Stimulated activated CD8-positive, alpha-beta memory T cell treated with anti-CD3 and anti-CD28 coated beads, Interleukin-4, amount 100 ng/mL, for 1 hour (primary cell): ENCODE measurements around the gene ZNF491.
"Not testable (repeated sequence)": the region's sequence is repeated elsewhere in the genome, so short reads cannot be mapped to it uniquely, and the experiment has no call there.

Experiments
- DNase-seq, 2 donors: peaks; one replicate each; pipeline ENCODE4 v3.0.0-alpha.2; 2020; ENCODE audit warnings: low read depth in 2 of 2, low spot score in 1 of 2

ZNF491 gene

DNA sequence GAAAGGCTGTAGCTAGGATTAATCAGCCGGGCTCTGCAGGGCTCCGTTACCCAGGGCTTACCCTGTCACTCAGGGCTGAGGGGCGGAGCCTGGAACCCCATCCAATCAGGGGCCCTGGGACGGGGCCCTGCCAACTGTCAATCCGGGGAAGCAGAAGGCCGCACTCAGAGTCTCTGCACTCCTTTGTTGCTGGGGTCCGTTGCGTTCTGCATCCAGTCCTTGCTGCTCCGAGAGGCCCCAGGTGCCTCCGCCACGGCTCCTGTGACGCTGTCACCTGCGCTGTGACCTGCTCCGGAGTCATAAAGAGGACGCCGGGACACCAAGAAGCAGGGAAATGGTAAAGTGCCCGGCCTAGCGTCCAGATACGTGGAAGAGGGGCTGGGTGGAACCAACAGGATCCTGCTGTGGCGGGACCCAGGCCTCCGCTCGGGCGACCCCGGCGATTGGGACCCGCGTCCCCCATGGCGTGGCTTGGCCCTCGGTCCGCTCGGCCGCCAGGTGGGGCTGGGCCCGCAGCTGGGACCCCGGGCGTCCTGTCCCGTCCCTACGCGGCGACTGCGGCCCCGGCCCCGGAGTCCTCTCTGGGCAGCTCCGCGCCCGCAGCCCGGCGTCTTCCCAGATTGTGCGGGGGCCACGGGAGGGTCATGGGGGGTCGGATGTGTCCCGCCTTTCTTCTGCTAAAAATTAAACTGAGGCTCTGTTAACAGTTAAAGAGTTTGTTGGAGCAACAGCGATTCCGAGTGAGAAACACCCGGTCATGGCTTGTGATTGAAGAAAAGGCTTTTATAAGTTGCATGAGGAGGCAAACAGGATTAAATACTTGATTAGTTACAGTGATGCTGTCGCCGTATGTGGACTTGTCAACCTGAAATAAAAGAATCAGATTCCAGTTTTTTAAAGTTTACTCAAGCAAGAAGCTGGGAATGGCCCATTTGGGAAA lies at the start of gene ZNF491:
Gene ZNF491, plus strand, starts transcription at position 133 of the 940 bp plus-strand sequence. CDS start 7,431 bp downstream, outside the sequence.
- DNase-seq, result peak; percentile 57 to 74

DNA sequence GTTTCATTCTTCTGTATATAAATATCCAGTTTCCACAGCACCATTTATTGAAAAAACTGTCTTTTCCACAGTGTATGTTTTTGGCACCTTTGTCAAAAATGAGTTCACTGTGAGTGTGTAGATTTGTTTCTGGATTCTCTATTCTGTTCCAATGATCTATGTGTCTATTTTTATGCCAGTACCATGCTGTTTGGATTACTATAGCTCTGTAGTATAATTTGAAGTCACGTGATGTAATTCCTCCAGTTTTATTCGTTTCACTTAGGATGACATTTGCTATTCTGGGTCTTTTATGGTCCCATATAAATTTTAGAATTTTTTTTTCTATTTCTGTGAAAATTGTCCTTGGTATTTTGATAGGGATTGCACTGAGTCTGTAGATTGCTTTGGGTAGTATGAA lies 48.6 kb upstream of the ZNF491 start:
- no peak for DNase-seq

DNA sequence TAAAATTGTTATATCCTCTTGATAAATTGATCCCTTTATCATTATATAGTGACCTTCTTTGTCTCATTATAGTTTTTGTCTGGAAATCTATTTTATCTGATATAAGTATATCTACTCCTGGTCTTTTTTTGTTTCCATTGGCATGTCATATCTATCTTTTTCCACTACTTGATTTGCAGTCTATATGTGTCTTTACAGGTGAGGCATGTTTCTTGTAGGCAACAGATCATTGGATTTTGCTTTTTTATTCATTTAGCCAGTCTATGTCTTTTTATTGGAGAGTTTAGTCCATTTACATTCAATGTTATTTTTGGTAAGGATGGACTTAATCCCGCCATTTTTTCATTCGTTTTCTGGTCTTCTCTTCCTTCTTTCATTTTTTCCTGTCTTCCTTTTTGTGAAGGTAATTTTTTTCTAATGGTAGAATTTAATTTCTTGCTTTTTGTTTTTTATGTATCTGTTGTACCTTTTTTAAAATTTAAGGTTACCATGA lies 46.0 kb upstream of the ZNF491 start:
- DNase-seq, result no peak

DNA sequence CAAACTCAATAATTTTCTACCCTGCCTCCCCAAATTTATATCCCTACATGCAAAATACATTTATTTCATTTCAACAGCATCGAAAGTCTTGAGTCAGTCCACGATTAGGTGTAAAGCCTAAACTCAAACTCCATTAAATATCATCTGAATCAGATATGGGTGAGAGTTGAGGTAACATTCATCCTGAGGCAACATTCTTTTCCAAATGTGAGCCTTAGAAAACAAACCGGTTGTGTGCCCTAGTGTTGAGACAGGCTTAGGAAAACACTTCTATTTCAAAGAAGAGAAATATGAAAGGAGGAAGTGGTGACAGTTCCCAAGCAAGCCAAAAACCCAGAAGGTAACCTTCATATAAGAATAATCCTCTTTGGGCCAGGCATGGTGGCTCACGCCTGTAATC lies 43.7 kb upstream of the ZNF491 start:
- DNase-seq, result no peak

DNA sequence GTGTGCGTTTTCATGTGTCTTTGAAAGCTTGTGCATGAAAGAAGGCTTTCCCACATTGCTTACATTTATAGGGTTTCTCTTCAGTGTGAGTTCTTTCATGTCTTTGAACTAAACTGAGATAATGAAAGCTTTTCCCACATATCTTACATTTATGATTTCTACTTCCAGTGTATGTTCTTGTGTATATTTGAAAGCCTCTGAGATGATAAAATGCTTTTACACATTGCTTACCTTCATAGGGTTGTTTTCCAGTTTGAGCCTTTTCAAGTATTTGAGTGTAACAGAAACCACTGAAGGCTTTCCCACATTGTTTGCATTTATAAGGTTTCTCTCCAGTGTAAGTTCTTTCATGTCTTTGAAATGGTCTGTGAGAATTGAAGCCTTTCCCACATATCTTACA lies 41.4 kb upstream of the ZNF491 start:
- DNase-seq, result no peak

DNA sequence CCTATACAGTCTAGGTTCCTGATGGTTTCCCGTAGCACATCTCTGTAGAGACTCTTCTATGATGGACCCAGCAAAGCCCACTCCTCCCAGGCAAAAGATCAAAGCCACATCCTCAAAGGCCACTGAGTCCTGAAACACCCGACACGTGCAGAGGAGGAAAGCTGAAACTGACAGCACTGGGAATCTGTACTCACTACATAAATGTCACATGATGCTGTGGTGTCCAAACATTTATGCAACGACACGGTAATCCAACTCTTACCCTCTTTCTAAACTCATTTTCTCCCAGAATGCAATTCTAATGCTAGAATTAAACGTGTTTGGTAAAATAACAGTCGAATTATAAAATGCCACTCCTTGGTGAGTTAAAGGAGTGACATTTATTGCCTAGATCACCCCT lies 38.5 kb upstream of the ZNF491 start:
- no peak for DNase-seq

DNA sequence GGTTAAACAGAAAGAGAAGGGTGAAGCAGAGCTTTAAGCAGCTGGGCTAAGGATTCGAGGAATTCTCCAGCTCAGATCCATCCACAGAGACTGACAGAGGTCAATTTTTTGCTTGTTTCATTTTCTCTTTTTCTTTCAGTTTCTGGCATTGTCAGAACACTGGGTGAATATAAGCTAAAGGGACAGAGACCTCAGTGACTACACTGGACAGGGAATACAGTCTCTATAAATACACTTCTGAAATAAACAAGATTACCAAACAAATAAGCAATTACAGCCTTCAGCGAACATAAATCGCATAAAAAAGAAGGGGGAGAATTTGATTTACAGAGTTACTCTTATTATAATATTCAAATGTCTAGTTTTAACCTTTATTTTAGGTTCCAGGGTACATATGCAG lies 35.2 kb upstream of the ZNF491 start:
- no peak for DNase-seq

DNA sequence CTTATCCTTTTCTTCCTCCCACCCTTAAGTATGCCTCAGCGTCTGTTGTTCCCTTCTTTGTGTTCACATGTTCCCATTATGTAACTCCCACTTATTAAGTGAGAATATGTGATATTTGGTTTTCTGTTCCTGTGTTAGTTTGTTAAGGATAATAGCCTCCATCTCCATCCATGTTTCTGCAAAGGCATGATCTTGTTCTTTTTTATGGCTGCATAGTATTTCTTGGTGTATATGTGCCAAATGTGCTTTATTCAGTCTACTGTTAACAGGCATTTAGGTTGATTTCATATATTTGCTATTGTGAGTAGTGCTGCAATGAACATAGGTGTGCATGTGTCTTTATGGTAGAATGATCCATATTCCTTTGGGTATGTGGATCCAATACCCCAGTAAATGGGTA lies 34.7 kb upstream of the ZNF491 start:
- no peak for DNase-seq

DNA sequence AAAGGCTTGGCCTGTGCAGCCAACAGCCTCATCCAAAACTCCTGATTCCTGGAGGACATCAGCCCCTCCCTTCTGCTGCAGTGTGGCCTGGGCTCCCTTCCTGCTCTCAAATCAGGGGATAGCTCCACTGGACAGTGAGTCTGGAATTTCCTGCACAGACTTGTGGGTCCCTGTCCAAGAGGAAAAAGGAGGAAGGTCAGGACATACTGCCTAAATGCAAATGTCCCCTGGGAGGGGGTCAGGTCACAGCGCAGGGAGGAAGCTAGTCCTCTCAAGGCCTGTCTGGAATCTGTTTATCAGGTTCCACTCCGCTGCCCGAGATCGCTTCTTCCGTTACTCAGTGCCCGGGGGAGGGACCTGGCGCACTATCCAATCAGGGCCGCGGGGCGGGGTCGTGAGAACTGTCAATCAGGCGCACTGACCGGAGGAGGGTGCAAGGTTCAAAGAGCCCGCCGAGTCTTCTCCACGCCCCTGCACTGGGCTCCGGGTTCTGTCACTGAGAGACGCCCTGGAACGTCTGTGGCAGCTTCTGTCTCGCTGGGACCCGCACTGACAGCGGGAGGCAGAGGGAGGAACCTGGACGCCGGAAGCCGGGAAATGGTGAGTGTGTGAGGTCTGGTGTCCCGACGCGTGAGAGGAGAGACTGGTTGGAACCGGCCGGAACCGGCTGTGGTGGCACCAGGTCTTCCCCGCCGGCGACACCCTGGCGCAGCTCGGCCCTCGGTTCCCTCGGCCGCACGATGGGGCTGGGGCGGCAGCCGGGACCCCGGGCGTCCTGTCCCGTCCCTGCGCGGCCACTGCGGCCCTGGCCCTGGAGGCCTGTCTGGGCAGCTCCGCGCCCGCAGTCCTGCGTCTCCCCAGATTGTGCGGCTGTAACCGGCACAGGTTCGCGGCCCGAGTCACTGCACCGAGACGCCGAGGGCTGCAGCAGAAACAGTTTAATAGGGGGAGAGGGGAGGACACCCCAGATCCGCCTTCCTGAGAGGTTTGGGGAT lies 31.4 kb upstream of the ZNF491 start, which contains the start of gene ZNF441:
Gene ZNF441, plus strand, starts transcription at position 404 of the 995 bp plus-strand sequence. Its CDS starts 194 bp downstream, at position 598.
- peak; percentile 86 to 87 for DNase-seq

DNA sequence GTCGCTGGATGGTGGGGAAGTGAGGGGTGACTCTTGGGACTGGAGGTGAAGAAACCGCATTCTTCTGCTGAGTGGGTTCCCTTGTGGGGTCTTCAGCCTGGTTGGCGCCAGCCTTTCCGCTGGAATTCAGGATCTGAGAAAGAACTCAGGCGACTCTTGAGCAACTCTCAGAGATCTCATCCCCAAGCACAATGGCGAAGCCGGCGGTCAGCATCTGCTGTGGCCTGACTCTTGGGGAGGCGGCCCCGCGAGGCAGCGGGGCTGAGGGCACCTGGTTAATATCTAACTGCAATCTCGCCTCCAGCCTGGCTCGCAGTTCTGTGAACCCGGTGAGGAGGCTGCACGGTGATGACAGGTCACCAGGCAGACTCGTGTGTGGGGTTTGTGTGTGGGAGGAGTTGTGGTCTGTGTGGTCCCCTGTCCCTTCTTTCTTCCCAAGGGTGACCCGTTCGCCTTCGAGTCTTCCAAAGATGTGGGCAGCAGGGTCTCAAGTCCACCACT lies 30.6 kb upstream of the ZNF491 start:
- DNase-seq, result peak in 1 of 2 donors; percentile 1

DNA sequence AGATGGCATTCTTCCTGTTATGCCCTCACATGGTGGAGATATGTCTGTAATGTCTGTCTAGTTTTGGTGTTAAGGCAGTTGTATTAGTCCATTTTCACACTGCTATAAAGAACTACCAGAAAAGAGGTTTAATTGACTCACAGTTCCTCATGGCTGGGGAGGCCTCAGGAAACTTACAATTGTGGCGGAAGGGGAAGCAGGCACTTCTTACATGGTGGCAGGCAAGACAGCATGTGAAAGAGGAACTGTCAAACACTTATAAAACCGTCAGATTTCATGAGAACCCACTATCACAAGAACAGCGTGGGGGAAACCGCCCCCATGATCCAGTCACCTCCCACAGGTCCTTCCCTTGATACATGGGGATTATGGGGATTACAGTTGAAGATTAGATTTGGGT lies 28.3 kb upstream of the ZNF491 start:
- DNase-seq, result no peak

DNA sequence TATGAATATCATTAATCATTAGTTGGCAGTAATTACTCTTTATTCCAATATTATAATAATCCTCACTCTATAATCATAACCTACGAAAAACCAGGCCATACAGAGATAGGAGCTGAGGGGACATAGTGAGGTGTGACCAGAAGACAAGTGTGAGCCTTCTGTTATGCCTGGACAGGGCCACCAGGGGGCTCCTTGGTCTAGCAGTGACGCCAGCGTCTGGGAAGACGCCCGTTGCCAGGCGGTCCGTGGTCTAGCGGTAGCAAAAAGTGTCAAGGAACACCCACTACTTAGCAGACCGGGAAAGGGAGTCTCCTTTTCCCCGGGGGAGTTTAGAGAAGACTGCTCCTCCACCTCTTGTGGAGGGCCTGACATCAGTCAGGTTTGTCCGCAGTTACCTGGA lies 26.8 kb upstream of the ZNF491 start:
- not testable (repeated sequence) for DNase-seq

DNA sequence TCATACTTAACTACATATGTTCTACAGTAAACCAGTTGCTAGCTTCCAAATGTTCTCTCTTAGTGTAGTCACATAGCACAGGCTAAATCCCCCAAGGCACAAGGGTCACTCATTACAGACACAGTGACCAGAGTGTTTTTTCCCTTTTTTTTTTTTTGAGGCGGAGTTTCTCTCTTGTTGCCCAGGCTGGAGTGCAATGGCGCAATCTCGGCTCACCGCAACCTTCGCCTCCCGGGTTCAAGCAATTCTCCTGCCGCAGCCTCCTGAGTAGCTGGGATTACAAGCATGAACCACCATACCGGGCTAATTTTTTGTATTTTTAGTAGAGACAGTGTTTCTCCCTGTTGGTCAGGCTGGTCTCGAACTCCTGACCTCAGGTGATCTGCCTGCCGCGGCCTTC lies 21.7 kb upstream of the ZNF491 start:
- DNase-seq, result not testable (repeated sequence)

DNA sequence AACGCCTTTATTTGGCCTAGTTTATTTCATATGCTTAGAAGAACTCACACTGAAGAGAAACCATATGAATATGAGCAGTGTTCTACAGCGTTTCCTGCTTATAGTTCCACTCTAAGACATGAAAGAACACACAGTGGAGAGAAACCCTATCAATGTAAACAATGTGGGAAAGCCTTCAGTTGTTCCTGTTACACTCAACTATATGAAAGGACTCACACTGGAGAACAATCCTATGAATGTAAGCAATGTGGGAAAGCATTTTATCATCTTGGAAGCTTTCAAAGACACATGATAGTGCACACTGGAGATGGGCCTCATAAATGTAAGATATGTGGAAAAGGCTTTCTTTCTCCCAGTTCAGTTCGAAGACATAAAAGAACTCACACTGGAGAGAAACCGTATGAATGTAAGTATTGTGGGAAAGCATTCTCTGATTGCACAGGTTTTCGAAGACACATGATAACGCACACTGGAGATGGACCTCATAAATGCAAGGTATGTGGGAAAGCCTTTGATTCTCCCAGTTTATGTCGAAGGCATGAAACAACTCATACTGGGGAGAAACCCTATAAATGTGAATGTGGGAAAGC lies 17.8 kb upstream of the ZNF491 start:
- DNase-seq, result no peak

DNA sequence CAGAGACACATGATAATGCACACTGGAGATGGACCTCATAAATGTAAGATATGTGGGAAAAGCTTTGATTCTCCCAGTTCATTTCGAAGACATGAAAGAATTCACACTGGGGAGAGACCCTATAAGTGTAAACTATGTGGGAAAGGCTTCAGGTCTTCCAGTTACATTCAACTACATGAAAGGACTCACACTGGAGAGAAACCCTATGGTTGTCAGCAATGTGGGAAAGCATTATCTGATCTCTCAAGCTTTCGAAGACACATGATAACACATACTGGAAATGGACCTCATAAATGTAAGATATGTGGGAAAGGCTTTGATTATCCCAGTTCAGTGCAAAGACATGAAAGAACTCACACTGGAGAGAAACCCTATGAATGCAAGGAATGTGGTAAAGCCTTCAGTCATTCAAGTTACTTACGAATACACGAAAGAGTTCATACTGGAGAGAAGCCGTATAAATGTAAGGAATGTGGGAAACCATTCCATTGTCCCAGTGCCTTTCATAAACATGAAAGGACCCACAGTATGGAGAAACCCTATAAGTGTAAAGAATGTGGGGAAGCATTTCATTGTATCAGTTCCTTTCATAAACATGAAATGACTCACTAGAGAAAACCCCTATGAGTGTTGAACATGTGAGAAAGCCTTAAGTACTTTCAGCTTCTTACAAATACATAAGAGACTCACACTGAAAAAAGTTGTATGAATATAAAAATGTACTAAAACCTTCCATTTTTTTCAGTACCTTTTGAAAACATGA lies 16.8 kb upstream of the ZNF491 start:
- no peak for DNase-seq

DNA sequence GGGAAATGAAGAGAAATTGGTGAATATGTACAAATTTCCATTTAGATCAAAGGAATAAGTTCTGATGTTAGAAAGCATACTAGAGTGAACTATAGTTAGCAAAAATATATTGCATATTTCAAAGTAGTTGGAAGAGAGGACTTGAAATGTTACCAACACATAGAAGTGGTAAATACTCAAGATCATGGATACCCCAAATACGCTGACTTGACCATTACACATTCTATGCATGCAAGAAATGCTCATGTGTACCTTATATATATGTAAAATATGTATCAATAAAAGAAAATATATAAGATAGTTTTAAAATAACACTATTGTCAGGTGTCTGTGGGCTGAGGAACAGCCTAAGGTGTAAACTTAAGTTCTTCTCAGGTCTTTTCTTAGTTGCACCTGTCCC lies 14.6 kb upstream of the ZNF491 start:
- DNase-seq, result no peak

DNA sequence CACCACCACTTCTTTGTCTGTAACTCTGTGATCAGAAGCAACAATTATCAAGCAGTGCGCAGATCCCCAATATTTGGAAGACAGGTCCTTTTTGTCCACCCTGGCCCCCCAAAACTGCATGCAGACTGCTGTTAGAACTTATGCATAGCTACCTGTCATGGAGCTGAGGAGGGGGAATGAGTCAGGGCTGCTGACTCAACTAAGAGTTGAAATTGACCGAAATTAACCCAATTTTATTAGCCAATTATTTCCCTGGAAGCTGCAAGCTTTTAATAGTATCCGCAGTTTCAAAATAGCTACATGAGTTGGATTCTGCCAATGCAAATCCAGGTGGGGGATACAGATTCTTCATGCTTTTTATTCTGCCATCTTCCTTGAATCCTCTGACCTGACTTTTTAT lies 14.0 kb upstream of the ZNF491 start:
- DNase-seq, result no peak

DNA sequence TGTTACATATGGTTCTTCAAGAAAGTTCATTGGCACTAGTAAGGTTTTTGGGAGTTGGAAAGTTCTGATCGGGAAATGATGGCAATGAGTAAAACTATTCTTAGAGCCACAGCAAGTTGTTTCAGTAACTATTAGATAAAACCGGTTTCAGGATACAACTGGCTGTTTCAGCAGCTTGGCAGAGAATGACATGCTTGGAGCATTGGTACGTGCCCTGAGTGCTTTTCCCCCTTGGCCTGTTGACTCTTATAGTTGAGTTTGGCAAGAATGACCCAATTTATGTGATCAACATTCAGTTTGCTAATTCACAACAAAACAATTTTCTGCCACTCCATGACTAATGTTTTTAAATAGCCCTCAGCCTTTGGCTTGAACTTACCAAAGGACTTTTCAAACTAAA lies 10.8 kb upstream of the ZNF491 start:
- no peak for DNase-seq

DNA sequence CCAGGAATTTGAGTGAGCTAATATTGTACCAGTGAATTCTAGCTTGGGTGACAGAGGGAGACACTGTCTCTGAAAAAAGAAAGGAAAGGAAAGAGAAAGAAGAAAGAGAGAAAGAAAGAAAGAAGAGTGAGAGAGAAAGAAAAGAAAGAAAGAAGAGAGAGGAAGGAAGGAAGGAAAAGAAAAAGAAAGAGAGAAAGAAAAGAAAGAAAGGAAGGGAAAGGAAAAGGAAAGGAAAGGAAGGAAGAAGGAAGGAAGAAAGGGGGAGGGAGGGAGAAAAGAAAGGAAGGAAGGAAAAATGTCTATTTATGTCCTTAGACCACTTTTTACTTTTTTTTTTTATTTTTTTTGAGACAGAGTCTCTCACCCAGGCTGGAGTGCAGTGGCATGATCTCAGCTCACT lies 5.4 kb upstream of the ZNF491 start:
- DNase-seq, result no peak

DNA sequence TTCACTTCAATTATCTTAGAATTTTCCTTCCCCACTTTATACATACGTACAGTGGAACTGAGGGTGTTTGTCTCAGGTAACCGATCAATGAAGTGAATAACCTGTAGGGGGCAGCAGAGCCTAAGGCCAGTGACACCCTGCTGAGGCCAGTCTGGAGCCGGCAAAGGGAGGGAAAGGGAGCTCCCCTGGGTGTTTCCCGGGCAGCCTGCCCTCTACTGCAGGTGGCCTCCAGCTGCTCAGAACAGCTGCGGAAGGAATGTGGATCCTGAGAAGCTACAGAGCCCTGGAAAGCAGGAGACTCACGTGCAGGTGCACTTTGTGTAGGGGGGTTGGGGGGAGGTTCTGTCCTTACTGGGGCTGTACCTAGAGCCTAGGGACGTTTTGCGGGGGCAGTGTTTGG lies 832 bp upstream of the ZNF491 start:
- peak; percentile 47 to 60 for DNase-seq
